ENCODE measurements around the gene MTHFSD. TPM values are rescaled to one million over a fixed set of nuclear protein-coding genes. Genes with fewer than 3 reads are reported as not detected.
A peak's percentile ranks its signal among the peaks of the same experiment; 100 is the strongest.
"Not testable (repeated sequence)": the region's sequence is repeated elsewhere in the genome, so short reads cannot be mapped to it uniquely, and the experiment has no call there.

MTHFSD gene
- total RNA-seq, 1 donor from 2014 or later: 12.5 TPM

DNA sequence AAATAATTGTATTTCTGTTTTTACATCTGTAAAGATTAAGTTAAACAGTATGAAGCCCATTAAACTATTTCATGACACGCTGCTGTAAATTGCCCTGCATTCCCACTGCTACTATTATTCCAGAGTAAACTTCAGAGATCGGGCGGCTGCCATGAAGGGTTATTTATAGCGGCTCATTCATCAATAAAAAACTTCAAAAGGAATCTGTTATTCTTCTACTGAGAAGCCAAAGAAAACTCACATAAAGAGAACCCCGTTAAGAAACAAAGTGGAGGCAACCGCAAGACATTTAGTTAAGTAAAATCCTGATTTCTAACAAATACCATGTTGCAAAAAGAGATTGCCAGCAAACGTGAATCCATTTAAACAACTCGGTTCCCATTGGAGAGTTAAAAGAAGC, 39.7 kb upstream of the MTHFSD start:
- Histone ChIP-seq H3K36me3 (ENCODE audit: control insufficient read depth in 3 of 3, insufficient read depth in 3 of 3, low read length in 3 of 3) (no peaks in the 10 kb centered on the region), H3K27ac (ENCODE audit: low read depth, low read length) (no peak overlapping the region), H3K4me1 (ENCODE audit: control insufficient read depth in 3 of 3, insufficient read depth in 3 of 3, low read length in 3 of 3) (peaks cover 0 to 2% (median 0%) of the 10 kb centered on the region in 3 donors), H3K27me3 (ENCODE audit: control insufficient read depth in 3 of 3, insufficient read depth in 3 of 3, low read length in 3 of 3) (peaks cover 52 to 64% (median 57%) of the 10 kb centered on the region in 3 donors), H3K4me3 (ENCODE audit: low read length in 3 of 3) (no peak overlapping the region), H3K9me3 (ENCODE audit: control insufficient read depth in 3 of 3, low read length in 3 of 3) (no peaks in the 10 kb centered on the region), H3K9ac (ENCODE audit: low read depth in 1 of 3, low read length in 3 of 3) (no peak overlapping the region)

DNA sequence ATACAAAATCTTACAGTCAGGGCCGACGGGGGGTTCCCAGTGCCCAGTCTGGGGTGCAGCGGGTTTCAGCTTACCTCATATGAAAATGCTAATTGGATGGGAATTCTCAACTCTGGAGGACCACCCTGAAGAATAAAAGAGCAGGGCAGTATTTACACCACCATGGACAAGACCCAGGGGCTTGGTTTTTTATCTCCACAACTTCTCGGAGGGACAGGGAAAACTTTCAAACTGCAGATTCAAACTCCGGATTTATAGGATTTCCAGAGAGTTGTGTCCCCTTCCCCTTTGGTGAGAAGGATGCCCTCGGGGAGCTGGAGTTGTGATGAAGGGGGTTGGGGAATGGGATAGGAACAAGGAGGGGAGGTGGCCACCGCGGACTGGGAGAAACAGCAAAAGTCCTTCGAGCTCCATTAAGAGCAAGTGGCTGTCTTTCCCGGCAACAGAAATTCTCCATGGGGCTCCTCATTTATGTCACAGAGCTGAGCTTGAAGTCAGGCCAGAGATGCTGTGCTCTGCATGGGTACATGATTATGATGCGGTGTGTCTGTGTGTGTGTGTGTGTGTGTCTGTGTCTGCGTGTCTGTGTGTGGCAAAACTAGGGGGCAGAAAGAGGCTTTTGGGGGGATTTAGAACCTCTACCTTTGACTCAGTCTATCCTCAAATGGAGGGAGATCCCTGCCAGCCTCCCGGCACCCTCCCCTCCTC, 39.0 kb upstream of the MTHFSD start:
- Histone ChIP-seq H3K27me3 (ENCODE audit: control insufficient read depth in 3 of 3, insufficient read depth in 3 of 3, low read length in 3 of 3) (peaks cover 51 to 62% (median 59%) of the 10 kb centered on the region in 3 donors), H3K36me3 (ENCODE audit: control insufficient read depth in 3 of 3, insufficient read depth in 3 of 3, low read length in 3 of 3) (no peaks in the 10 kb centered on the region), H3K27ac (ENCODE audit: low read depth, low read length) (no peak overlapping the region), H3K9ac (ENCODE audit: low read depth in 1 of 3, low read length in 3 of 3) (no peak overlapping the region), H3K4me1 (ENCODE audit: control insufficient read depth in 3 of 3, insufficient read depth in 3 of 3, low read length in 3 of 3) (peaks cover 0 to 2% (median 0%) of the 10 kb centered on the region in 3 donors), H3K4me3 (ENCODE audit: low read length in 3 of 3) (no peak overlapping the region), H3K9me3 (ENCODE audit: control insufficient read depth in 3 of 3, low read length in 3 of 3) (no peaks in the 10 kb centered on the region)

- Histone ChIP-seq H3K4me3 (ENCODE audit: low read length in 3 of 3) (no peak overlapping the region), H3K27me3 (ENCODE audit: control insufficient read depth in 3 of 3, insufficient read depth in 3 of 3, low read length in 3 of 3) (peaks cover 40 to 56% (median 56%) of the 10 kb centered on the region in 3 donors), H3K9me3 (ENCODE audit: control insufficient read depth in 3 of 3, low read length in 3 of 3) (no peaks in the 10 kb centered on the region), H3K27ac (ENCODE audit: low read depth, low read length) (no peak overlapping the region), H3K36me3 (ENCODE audit: control insufficient read depth in 3 of 3, insufficient read depth in 3 of 3, low read length in 3 of 3) (no peaks in the 10 kb centered on the region), H3K4me1 (ENCODE audit: control insufficient read depth in 3 of 3, insufficient read depth in 3 of 3, low read length in 3 of 3) (no peaks in the 10 kb centered on the region), H3K9ac (ENCODE audit: low read depth in 1 of 3, low read length in 3 of 3) (no peak overlapping the region)
Measured at GRCh38 chr16:86591270-86591669, 36.2 kb upstream of the MTHFSD start.

- H3K4me3 ChIP-seq (ENCODE audit: low read length in 3 of 3): no peak overlapping the region
- H3K4me1 ChIP-seq (ENCODE audit: control insufficient read depth in 3 of 3, insufficient read depth in 3 of 3, low read length in 3 of 3): no peaks in the 10 kb centered on the region
- H3K27me3 ChIP-seq (ENCODE audit: control insufficient read depth in 3 of 3, insufficient read depth in 3 of 3, low read length in 3 of 3): peaks cover 34 to 54% (median 50%) of the 10 kb centered on the region in 3 donors
- H3K9ac ChIP-seq (ENCODE audit: low read depth in 1 of 3, low read length in 3 of 3): no peak overlapping the region
- H3K27ac ChIP-seq (ENCODE audit: low read depth, low read length): no peak overlapping the region
- no peaks in the 10 kb centered on the region for H3K9me3 ChIP-seq (ENCODE audit: control insufficient read depth in 3 of 3, low read length in 3 of 3)
- no peaks in the 10 kb centered on the region for H3K36me3 ChIP-seq (ENCODE audit: control insufficient read depth in 3 of 3, insufficient read depth in 3 of 3, low read length in 3 of 3)
Measured at GRCh38 chr16:86590501-86591144, 35.6 kb upstream of the MTHFSD start.

GRCh38 chr16:86587955-86588354, 32.9 kb upstream of the MTHFSD start:
- H3K9me3 ChIP-seq (ENCODE audit: control insufficient read depth in 3 of 3, low read length in 3 of 3); H3K4me1 ChIP-seq (ENCODE audit: control insufficient read depth in 3 of 3, insufficient read depth in 3 of 3, low read length in 3 of 3); H3K27ac ChIP-seq (ENCODE audit: low read depth, low read length); H3K4me3 ChIP-seq (ENCODE audit: low read length in 3 of 3); H3K36me3 ChIP-seq (ENCODE audit: control insufficient read depth in 3 of 3, insufficient read depth in 3 of 3, low read length in 3 of 3); H3K9ac ChIP-seq (ENCODE audit: low read depth in 1 of 3, low read length in 3 of 3): not testable (repeated sequence)
- H3K27me3 ChIP-seq (ENCODE audit: control insufficient read depth in 3 of 3, insufficient read depth in 3 of 3, low read length in 3 of 3): peaks cover 22 to 37% (median 31%) of the 10 kb centered on the region in 3 donors

DNA sequence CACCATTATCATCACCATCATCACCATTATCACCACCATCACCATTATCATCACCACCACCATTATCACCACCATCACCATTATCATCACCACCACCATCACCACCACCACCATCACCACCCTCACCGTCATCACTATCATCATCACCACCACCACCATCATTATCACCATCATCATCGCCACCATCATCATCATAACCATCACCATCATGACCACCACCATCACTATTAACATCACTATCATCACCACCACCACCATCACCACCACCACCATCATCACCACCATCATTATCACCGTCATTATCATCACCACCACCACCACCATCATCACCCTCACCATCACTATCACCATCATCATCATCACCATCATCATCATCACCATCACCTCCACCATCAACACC, 32.5 kb upstream of the MTHFSD start:
- Histone ChIP-seq H3K9me3 (ENCODE audit: control insufficient read depth in 3 of 3, low read length in 3 of 3) (no peaks in the 10 kb centered on the region), H3K4me1 (ENCODE audit: control insufficient read depth in 3 of 3, insufficient read depth in 3 of 3, low read length in 3 of 3) (peaks cover 0 to 3% (median 2%) of the 10 kb centered on the region in 3 donors), H3K27ac (ENCODE audit: low read depth, low read length) (no peak overlapping the region), H3K4me3 (ENCODE audit: low read length in 3 of 3) (no peak overlapping the region), H3K36me3 (ENCODE audit: control insufficient read depth in 3 of 3, insufficient read depth in 3 of 3, low read length in 3 of 3) (no peaks in the 10 kb centered on the region), H3K27me3 (ENCODE audit: control insufficient read depth in 3 of 3, insufficient read depth in 3 of 3, low read length in 3 of 3) (peaks cover 19 to 35% (median 28%) of the 10 kb centered on the region in 3 donors), H3K9ac (ENCODE audit: low read depth in 1 of 3, low read length in 3 of 3) (no peak overlapping the region)

DNA sequence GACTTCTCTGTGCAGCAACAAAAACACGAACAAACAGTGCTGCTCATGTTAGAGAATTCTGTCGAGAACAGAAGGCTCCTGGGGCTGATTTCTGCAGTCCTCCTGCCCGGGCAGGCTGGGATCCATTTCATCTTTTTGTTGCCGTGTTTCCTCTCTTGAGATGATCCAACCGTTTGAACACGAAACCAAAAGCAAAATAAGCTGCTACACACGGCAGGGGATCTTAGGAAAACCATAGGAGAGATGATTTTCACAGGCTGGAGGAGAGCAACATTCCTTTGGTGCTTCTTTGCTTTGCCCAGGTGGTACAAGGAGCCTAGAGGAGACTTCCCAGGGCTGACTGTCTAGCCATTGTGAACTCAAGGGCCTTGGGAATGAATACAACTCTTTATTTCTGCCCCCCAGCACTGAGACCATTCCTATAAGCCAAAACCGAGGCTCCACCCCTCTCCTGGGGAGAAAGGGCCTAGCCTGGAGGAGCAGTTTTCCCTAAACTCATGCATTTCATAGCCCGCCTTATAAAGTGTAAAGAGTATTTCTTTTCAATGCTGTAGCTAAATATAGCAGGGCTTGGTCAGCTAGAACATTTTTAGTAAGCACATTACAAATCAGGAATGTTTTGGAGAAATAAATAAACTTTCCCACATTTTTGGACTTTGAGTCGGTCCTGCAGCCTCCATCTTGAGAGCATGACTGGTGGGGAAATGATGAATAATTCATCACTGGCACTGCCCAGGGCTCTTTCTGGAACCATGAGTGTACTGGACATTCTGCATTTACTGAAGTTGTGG, 31.0 kb upstream of the MTHFSD start:
- H3K4me1 ChIP-seq (ENCODE audit: control insufficient read depth in 3 of 3, insufficient read depth in 3 of 3, low read length in 3 of 3): peaks cover 0 to 3% (median 2%) of the 10 kb centered on the region in 3 donors
- peak overlapping the region in 1 of 3 donors; percentile 55 for H3K9ac ChIP-seq (ENCODE audit: low read depth in 1 of 3, low read length in 3 of 3)
- peak overlapping the region; percentile 61 for H3K27ac ChIP-seq (ENCODE audit: low read depth, low read length)
- H3K27me3 ChIP-seq (ENCODE audit: control insufficient read depth in 3 of 3, insufficient read depth in 3 of 3, low read length in 3 of 3): peaks cover 23 to 26% (median 24%) of the 10 kb centered on the region in 3 donors
- no peaks in the 10 kb centered on the region for H3K9me3 ChIP-seq (ENCODE audit: control insufficient read depth in 3 of 3, low read length in 3 of 3)
- no peak overlapping the region for H3K4me3 ChIP-seq (ENCODE audit: low read length in 3 of 3)
- no peaks in the 10 kb centered on the region for H3K36me3 ChIP-seq (ENCODE audit: control insufficient read depth in 3 of 3, insufficient read depth in 3 of 3, low read length in 3 of 3)

- no peaks in the 10 kb centered on the region for H3K9me3 ChIP-seq (ENCODE audit: control insufficient read depth in 3 of 3, low read length in 3 of 3)
Measured at GRCh38 chr16:86584726-86585721, 30.0 kb upstream of the MTHFSD start.

GRCh38 chr16:86584071-86584685, 29.1 kb upstream of the MTHFSD start:
- no peak overlapping the region for H3K27ac ChIP-seq (ENCODE audit: low read depth, low read length)
- H3K9me3 ChIP-seq (ENCODE audit: control insufficient read depth in 3 of 3, low read length in 3 of 3): no peaks in the 10 kb centered on the region
- peaks cover 28 to 39% (median 37%) of the 10 kb centered on the region in 3 donors for H3K27me3 ChIP-seq (ENCODE audit: control insufficient read depth in 3 of 3, insufficient read depth in 3 of 3, low read length in 3 of 3)
- no peaks in the 10 kb centered on the region for H3K36me3 ChIP-seq (ENCODE audit: control insufficient read depth in 3 of 3, insufficient read depth in 3 of 3, low read length in 3 of 3)
- no peak overlapping the region for H3K4me3 ChIP-seq (ENCODE audit: low read length in 3 of 3)
- H3K9ac ChIP-seq (ENCODE audit: low read depth in 1 of 3, low read length in 3 of 3): no peak overlapping the region
- H3K4me1 ChIP-seq (ENCODE audit: control insufficient read depth in 3 of 3, insufficient read depth in 3 of 3, low read length in 3 of 3): peaks cover 0 to 5% (median 3%) of the 10 kb centered on the region in 3 donors

More at GRCh38 chr16:86584726-86585721, 30.0 kb upstream of the MTHFSD start:
- Histone ChIP-seq H3K4me3 (ENCODE audit: low read length in 3 of 3) (no peak overlapping the region), H3K9ac (ENCODE audit: low read depth in 1 of 3, low read length in 3 of 3) (no peak overlapping the region), H3K4me1 (ENCODE audit: control insufficient read depth in 3 of 3, insufficient read depth in 3 of 3, low read length in 3 of 3) (peaks cover 0 to 3% (median 2%) of the 10 kb centered on the region in 3 donors), H3K36me3 (ENCODE audit: control insufficient read depth in 3 of 3, insufficient read depth in 3 of 3, low read length in 3 of 3) (no peaks in the 10 kb centered on the region), H3K27me3 (ENCODE audit: control insufficient read depth in 3 of 3, insufficient read depth in 3 of 3, low read length in 3 of 3) (peaks cover 26 to 30% (median 28%) of the 10 kb centered on the region in 3 donors), H3K27ac (ENCODE audit: low read depth, low read length) (peak overlapping the region; percentile 61)
